HepG2 (cell line): ENCODE measurements around the gene TANC1. TPM values are rescaled to one million over a fixed set of nuclear protein-coding genes. Genes with fewer than 3 reads are reported as not detected.

Experiments used
- ATAC-seq: fragments of 200-7000 bp; cut with Tn5 transposase; 3 replicates; pipeline ENCODE4 v1.9.1; 2020; ENCODE audit warnings: mild to moderate bottlenecking, moderate library complexity
- BruUV-seq: library from RNA; stranded (reverse); fragments of 400-500 nt; replicated peaks from 2 replicates; lab custom pipeline; 2021; lab: Mats Ljungman, UMichigan
- CTCF ChIA-PET: fragments of 300-600 bp; formaldehyde crosslinking; extraction: SDS; loops from one replicate; lab custom pipeline; 2021; ENCODE audit warnings: low total read pairs, inconsistent platforms, low intra/inter-chr PET ratio; lab: Yijun Ruan, JAX
- POLR2A ChIA-PET: fragments of 350-600 bp; sonication (Branson Sonifier 250); formaldehyde crosslinking; loops from one replicate; lab custom pipeline; 2020; ENCODE audit warnings: antibody characterized with exemption, inconsistent platforms; lab: Yijun Ruan, JAX
- DNase-seq: peaks from one replicate; pipeline ENCODE4 v3.0.0-alpha.2; 2015; ENCODE audit warnings: low spot score
- FAIRE-seq: peaks from 3 replicates; lab custom pipeline; 2011; peaks lifted over from hg19 to GRCh38; lab: Jason Lieb, UNC
- H2AFZ ChIP-seq: one replicate; pipeline ENCODE4 v1.6.1; 2011; ENCODE audit warnings: low read length, inconsistent platforms
- H3K27ac ChIP-seq: fragments of 300-600 bp; 3 replicates; pipeline ENCODE4 v1.8.0; 2011; ENCODE audit warnings: mixed run types, mild to moderate bottlenecking, mixed read lengths, low read length, inconsistent platforms; ENCODE audit not compliant: insufficient read depth; ENCODE audit errors: extremely low read length
- H3K27me3 ChIP-seq, 2 experiments: fragments of 200-600 bp in 1 of 2; 2 replicates in 1 of 2; 3 replicates in 1 of 2; pipeline versions ENCODE4 v1.6.0 to v1.8.0; 2011; ENCODE audit warnings: low read length in 2 of 2, mild to moderate bottlenecking in 2 of 2, moderate library complexity in 2 of 2, inconsistent platforms in 1 of 2; ENCODE audit not compliant: insufficient read depth in 2 of 2, control insufficient read depth in 1 of 2
- H3K36me3 ChIP-seq, 2 experiments: fragments of 200-600 bp in 1 of 2; replicated peaks in 1 of 2; 2 replicates in 1 of 2; 3 replicates in 1 of 2; pipeline versions ENCODE4 v1.5.1 to v1.8.0; 2011; ENCODE audit warnings: low read length in 2 of 2, inconsistent platforms in 1 of 2; ENCODE audit not compliant: insufficient read depth in 2 of 2, control insufficient read depth in 1 of 2
- H3K4me1 ChIP-seq: 2 replicates; pipeline ENCODE4 v1.5.1; 2012; ENCODE audit warnings: low read length, inconsistent platforms; ENCODE audit not compliant: insufficient read depth
- H3K4me2 ChIP-seq: 2 replicates; pipeline ENCODE4 v1.6.0; 2011; ENCODE audit warnings: low read depth, low read length, inconsistent platforms
- H3K4me3 ChIP-seq, 3 experiments: fragments of 200-600 bp in 1 of 3; sonication (generic), shearing (Covaris generic) in 1 of 3; replicated peaks in 1 of 3; 2 replicates each; pipeline ENCODE4 v1.5.1; 2011 to 2016; ENCODE audit warnings: low read length in 3 of 3, inconsistent platforms in 2 of 3, low read depth in 2 of 3, mild to moderate bottlenecking in 2 of 3, control low read depth in 1 of 3, mixed read lengths in 1 of 3; ENCODE audit not compliant: insufficient read depth in 1 of 3
- H3K79me2 ChIP-seq: one replicate; pipeline ENCODE4 v1.6.1; 2011; ENCODE audit warnings: low read length, inconsistent platforms; ENCODE audit not compliant: insufficient read depth
- H3K9ac ChIP-seq: 2 replicates; pipeline ENCODE4 v1.6.0; 2011; ENCODE audit warnings: mild to moderate bottlenecking, low read depth, low read length, inconsistent platforms; ENCODE audit not compliant: insufficient read depth
- H3K9me3 ChIP-seq: 2 replicates; pipeline ENCODE4 v1.5.1; 2012; ENCODE audit warnings: mild to moderate bottlenecking, low read length
- H4K20me1 ChIP-seq: 2 replicates; pipeline ENCODE4 v1.6.0; 2011; ENCODE audit warnings: inconsistent platforms, mild to moderate bottlenecking, low read length, moderate library complexity; ENCODE audit not compliant: insufficient read depth
- AKAP8 ChIP-seq: sonication (generic); formaldehyde crosslinking; IDR thresholded peaks from 2 replicates; pipeline ENCODE4 v1.5.1; 2020; ENCODE audit warnings: mild to moderate bottlenecking, missing genetic modification reagents
- ETS1 ChIP-seq: sonication (generic); formaldehyde crosslinking; IDR thresholded peaks from 2 replicates; pipeline ENCODE4 v1.4.0; 2020; ENCODE audit warnings: missing genetic modification reagents
- HNRNPUL1 ChIP-seq: fragments of 200-400 bp; formaldehyde crosslinking; IDR thresholded peaks from 2 replicates; pipeline ENCODE4 v1.6.1; 2017; ENCODE audit warnings: low read depth, mild to moderate bottlenecking, low read length, moderate library complexity
- MEIS2 ChIP-seq: sonication (generic); formaldehyde crosslinking; IDR thresholded peaks from 2 replicates; pipeline ENCODE4 v1.9.0; 2021; ENCODE audit warnings: mild to moderate bottlenecking, missing genetic modification reagents
- MIER2 ChIP-seq: IDR thresholded peaks from 2 replicates; pipeline ENCODE4 v1.6.1; 2016; ENCODE audit warnings: missing biosample characterization, missing genetic modification reagents
- NFKBIZ ChIP-seq: IDR thresholded peaks from 2 replicates; pipeline ENCODE4 v1.6.1; 2018; ENCODE audit warnings: missing genetic modification reagents, missing compliant biosample characterization
- NFYC ChIP-seq: IDR thresholded peaks from 2 replicates; pipeline ENCODE4 v1.6.1; 2016; ENCODE audit warnings: missing genetic modification reagents, missing compliant biosample characterization
- TIGD3 ChIP-seq: sonication (generic); formaldehyde crosslinking; IDR thresholded peaks from 2 replicates; pipeline ENCODE4 v1.5.1; 2020; ENCODE audit warnings: mild to moderate bottlenecking, missing genetic modification reagents, borderline replicate concordance
- ZNF280B ChIP-seq: sonication (generic); formaldehyde crosslinking; IDR thresholded peaks from 2 replicates; pipeline ENCODE4 v1.5.0; 2020; ENCODE audit warnings: missing genetic modification reagents, mild to moderate bottlenecking, borderline replicate concordance
- ZNF317 ChIP-seq: sonication (generic); formaldehyde crosslinking; IDR thresholded peaks from 2 replicates; pipeline ENCODE4 v1.5.0; 2020; ENCODE audit warnings: mild to moderate bottlenecking, missing genetic modification reagents
- ZNF530 ChIP-seq: sonication (generic); formaldehyde crosslinking; IDR thresholded peaks from 2 replicates; pipeline ENCODE4 v1.5.0; 2020; ENCODE audit warnings: low read depth, mild to moderate bottlenecking, missing genetic modification reagents
- ZNF704 ChIP-seq: sonication (generic); formaldehyde crosslinking; IDR thresholded peaks from 2 replicates; pipeline ENCODE4 v1.8.1; 2023; ENCODE audit warnings: mild to moderate bottlenecking, inconsistent platforms, moderate library complexity, missing genetic modification reagents, borderline replicate concordance
- WGBS: methylation state at CpG from one replicate; pipeline ENCODE4 v1.1.6; 2017; ENCODE audit warnings: low lambda C conversion rate; 5-methylcytosine and 5-hydroxymethylcytosine counted together
- in situ Hi-C: cut with HindIII; loops from 2 replicates; pipeline ENCODE4 v1.10.0; 2017; ENCODE audit warnings: low pct_unique_long_range_greater_than_20kb; ENCODE audit not compliant: extremely low pct_ligation_motif_present
- intact Hi-C: fragments of 100-400 bp; cut with micrococcal nuclease; formaldehyde crosslinking; loops from one replicate; pipeline ENCODE4 v1.10.0; 2022; ENCODE audit not compliant: unreplicated experiment
- polyA plus RNA-seq, 8 experiments: library from polyadenylated mRNA; depleted of rRNA in 3 of 8; stranded (reverse) in 7 of 8; unstranded in 1 of 8; fragments of >200 nt; fragmentation: Illumina TruSeq in 4 of 8; extraction: Trizol in 4 of 8; gene quantifications; 2 replicates each; pipeline versions ENCODE4 v1.2.1 to v1.2.3, GENCODE V29; 2011 to 2016; ENCODE audit warnings: low read depth in 4 of 8, missing spikeins in 1 of 8, mixed read lengths in 1 of 8; ENCODE audit not compliant: insufficient read depth in 1 of 8
- total RNA-seq, 5 experiments: library from RNA; depleted of rRNA; stranded (reverse); fragments of >200 nt; fragmentation: Illumina TruSeq; extraction: Trizol; gene quantifications; 2 replicates each; pipeline ENCODE4 v1.2.3, GENCODE V29; 2016; ENCODE audit warnings: low read depth in 1 of 5
- TF ChIP-seq, protein P1 (sequence below): sonication (generic); formaldehyde crosslinking; IDR thresholded peaks from 2 replicates; pipeline ENCODE4 v1.8.0; 2022; ENCODE audit warnings: mild to moderate bottlenecking, missing genetic modification reagents, moderate library complexity

Gene TANC1
- total and polyA plus RNA-seq, 2 of the 13 experiments (the other 11 are each of a cell fraction or from before 2014, with no cell fraction given) = 2.3 to 5.6 TPM

- Histone ChIP-seq H4K20me1 (no peaks in the 10 kb centered on the region), H3K79me2 (no peaks in the 10 kb centered on the region), H3K9me3 (no peaks in the 10 kb centered on the region), H3K27me3 (no peaks in the 10 kb centered on the region), H3K36me3 (no peaks in the 10 kb centered on the region), H3K9ac (no peak overlapping the region), H3K4me3 (no peak overlapping the region), H3K4me2 (no peak overlapping the region), H3K27ac (no peak overlapping the region), H3K4me1 (no peaks in the 10 kb centered on the region), H2AFZ (no peak overlapping the region)
- ChIA-PET CTCF (no interaction called here), POLR2A (no interaction called here)
- intact Hi-C loops = no loop called here
- in situ Hi-C loops = no loop called here
- ATAC-seq (no peak; the same call in 2 of the 3 replicates), DNase-seq (no peak), FAIRE-seq (no peak)
- WGBS = 66% methylated on average over 5 of the region's 5 CpGs
- no peak for TF ChIP-seq MEIS2 (CRISPR knock-in tag)
- TF ChIP-seq ZNF704 (CRISPR knock-in tag) = no peak
- no peak for TF ChIP-seq ZNF280B (CRISPR knock-in tag)
- TF ChIP-seq HNRNPUL1 = no peak
- TF ChIP-seq ZNF530 (CRISPR knock-in tag) = no peak
- TF ChIP-seq MIER2 = no peak
- TF ChIP-seq AKAP8 (CRISPR knock-in tag) = no peak
- no peak for TF ChIP-seq TIGD3 (CRISPR knock-in tag)
- TF ChIP-seq ZNF317 (CRISPR knock-in tag) = no peak
- no peak for TF ChIP-seq NFYC (CRISPR knock-in tag)
- no peak for TF ChIP-seq NFKBIZ (CRISPR knock-in tag)
- no peak for TF ChIP-seq ETS1 (CRISPR knock-in tag)
- TF ChIP-seq, protein P1, sequence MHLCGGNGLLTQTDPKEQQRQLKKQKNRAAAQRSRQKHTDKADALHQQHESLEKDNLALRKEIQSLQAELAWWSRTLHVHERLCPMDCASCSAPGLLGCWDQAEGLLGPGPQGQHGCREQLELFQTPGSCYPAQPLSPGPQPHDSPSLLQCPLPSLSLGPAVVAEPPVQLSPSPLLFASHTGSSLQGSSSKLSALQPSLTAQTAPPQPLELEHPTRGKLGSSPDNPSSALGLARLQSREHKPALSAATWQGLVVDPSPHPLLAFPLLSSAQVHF (CRISPR knock-in tag) = no peak
- no TSS peak for BruUV-seq
Measured at GRCh38 chr2:159217676-159218075, 249.2 kb downstream of the TANC1 start.
